ENCODE measurements around the gene SH3PXD2A. TPM values are rescaled to one million over a fixed set of nuclear protein-coding genes. Genes with fewer than 3 reads are reported as not detected.

The SH3PXD2A gene
- total and polyA plus RNA-seq, 12 donors, result 6.9 to 44.9 (median 34.4) TPM

DNA sequence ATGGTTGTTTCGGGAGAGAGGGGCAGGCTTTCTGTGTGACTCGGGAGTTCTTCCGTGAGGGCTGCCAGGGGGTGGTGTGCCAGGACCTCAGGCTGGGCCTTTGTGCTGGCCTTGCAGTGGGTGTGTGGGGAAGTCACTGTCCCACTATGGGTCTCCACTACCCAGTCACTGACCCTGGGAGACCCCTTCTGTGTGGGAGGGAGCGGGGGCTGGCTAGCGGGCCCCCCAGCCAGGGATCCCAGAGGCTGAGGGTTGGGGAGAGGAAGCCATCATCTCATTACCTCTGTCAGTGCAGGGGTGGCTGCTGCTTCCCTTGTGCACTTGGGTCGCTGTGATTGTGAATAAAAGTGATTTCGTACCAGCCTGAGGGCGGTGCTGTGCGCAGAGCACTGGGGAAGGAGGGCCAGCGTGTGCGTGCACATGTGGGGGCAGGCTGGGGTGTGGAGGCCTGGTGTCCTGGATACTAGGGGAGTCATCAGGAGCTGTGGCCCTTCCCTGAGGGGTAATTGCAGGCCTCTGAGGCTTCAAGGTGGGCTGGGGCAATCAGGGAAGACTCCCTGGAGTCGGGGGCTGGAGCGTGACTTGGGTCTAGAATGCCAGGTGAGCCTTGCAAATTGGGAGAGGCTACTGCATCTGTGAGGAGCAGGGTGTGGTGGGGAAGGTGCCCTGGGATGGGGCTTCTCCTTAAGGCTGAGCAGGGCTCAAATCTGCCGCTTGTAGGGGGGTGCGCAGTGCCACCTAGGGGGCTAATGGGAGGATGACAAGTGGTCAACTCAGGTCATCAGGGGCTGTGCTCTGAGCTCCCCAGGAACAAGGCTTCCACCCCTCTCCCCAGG lies 263.0 kb downstream of the SH3PXD2A start:
- peaks cover 0 to 14% (median 6%) of the 10 kb centered on the region in 9 donors for H3K4me1 ChIP-seq
- WGBS, 2 donors, result 81 to 83% methylated on average over 15 of the region's 15 CpGs
- DNase-seq (no peak), ATAC-seq (peak in 7 of 8 donors; percentile 11 to 49 (median 43))
- no peaks in the 10 kb centered on the region for H3K27me3 ChIP-seq
- H3K9me3 ChIP-seq, result peaks cover 0 to 10% (median 0%) of the 10 kb centered on the region in 11 donors
- H3K4me3 ChIP-seq, result no peak overlapping the region
- intact Hi-C loops (cut with DNase I), result loop anchor here in 4 of 10 donors (5.0 to 10.0 kb wide), 4 partner anchors 175 to 292 kb away; partner anchors contain the start of gene SH3PXD2A (in 1 of the 4)
- H3K36me3 ChIP-seq, result peaks cover 0 to 12% (median 0%) of the 10 kb centered on the region in 9 donors
- TF ChIP-seq, protein P1, sequence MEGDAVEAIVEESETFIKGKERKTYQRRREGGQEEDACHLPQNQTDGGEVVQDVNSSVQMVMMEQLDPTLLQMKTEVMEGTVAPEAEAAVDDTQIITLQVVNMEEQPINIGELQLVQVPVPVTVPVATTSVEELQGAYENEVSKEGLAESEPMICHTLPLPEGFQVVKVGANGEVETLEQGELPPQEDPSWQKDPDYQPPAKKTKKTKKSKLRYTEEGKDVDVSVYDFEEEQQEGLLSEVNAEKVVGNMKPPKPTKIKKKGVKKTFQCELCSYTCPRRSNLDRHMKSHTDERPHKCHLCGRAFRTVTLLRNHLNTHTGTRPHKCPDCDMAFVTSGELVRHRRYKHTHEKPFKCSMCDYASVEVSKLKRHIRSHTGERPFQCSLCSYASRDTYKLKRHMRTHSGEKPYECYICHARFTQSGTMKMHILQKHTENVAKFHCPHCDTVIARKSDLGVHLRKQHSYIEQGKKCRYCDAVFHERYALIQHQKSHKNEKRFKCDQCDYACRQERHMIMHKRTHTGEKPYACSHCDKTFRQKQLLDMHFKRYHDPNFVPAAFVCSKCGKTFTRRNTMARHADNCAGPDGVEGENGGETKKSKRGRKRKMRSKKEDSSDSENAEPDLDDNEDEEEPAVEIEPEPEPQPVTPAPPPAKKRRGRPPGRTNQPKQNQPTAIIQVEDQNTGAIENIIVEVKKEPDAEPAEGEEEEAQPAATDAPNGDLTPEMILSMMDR (IDR thresholded peaks at IDR 0.05), result peak; percentile 23 to 70 (median 57)
- H3K27ac ChIP-seq, result no peak overlapping the region

DNA sequence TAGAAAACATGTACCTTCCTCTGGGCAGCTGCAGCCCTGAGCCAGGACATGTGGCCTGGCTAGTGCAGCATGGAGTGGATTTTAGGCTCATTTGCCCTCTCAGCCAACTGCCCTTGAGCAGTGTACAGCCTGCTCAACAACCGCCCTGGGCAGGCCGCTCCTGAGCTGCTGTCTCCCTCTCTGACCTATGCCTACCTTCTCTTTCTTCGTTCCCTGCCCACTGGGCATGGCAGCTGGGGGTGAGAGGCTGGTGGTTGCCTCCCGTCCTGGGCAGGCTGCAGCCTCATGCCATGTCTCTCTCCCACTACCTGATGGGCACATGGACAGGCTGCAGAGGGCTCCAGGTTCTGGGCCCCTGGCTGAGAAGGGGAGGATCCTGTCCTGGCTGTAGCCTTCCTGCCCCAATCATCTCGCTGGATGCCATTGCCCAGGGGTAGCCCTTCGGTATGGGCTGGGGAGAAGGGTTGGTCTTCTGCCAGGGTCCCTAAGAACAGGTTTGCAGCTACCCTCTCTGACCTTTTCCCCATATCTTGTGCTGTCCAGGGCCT lies 264.6 kb downstream of the SH3PXD2A start:
- TF ChIP-seq, protein P1 (IDR thresholded peaks at IDR 0.05), result no peak
- WGBS, 2 donors, result 92 to 96% methylated on average over 6 of the region's 6 CpGs

DNA sequence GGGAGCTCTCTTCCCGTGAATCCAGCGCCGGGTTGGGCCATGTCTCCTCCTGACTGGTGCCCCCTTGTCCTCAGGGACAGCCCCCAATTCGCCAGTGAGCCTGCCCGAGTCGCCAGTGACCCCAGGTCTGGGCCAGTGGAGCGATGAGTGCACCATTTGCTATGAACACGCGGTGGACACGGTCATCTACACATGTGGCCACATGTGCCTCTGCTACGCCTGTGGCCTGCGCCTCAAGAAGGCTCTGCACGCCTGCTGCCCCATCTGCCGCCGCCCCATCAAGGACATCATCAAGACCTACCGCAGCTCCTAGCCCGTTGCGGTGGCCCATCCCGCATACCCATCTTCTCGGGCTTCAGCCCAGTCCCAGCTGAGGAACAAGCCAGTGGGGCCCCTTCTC lies 265.3 kb downstream of the SH3PXD2A start:
- TF ChIP-seq, protein P1 (IDR thresholded peaks at IDR 0.05), result no peak
- peaks cover 0 to 12% (median 0%) of the 10 kb centered on the region in 9 donors for H3K36me3 ChIP-seq
- no peak overlapping the region for H3K27ac ChIP-seq
- 95 to 97% methylated on average over 20 of the region's 20 CpGs for WGBS, 2 donors
- peaks cover 0 to 14% (median 0%) of the 10 kb centered on the region in 11 donors for H3K9me3 ChIP-seq
- ATAC-seq, result no peak
- intact Hi-C loops (cut with DNase I), result loop anchor here in 4 of 10 donors (5.0 to 10.0 kb wide), 4 partner anchors 173 to 295 kb away; partner anchors contain the start of gene SH3PXD2A (in 1 of the 4)
- no peaks in the 10 kb centered on the region for H3K4me1 ChIP-seq
- H3K4me3 ChIP-seq, result no peak overlapping the region
- DNase-seq, result no peak
- peaks cover 0 to 2% (median under 1%) of the 10 kb centered on the region in 7 donors for H3K27me3 ChIP-seq

More for the DNA sequence above, 264.6 kb downstream of the SH3PXD2A start:
- DNase-seq (no peak), ATAC-seq (peak in 2 of 8 donors; percentile 3 to 20)
- intact Hi-C loops (cut with DNase I), result loop anchor here in 4 of 10 donors (5.0 to 10.0 kb wide), 4 partner anchors 174 to 294 kb away; partner anchors contain the start of gene SH3PXD2A (in 1 of the 4)
- no peaks in the 10 kb centered on the region for H3K4me1 ChIP-seq
- H3K9me3 ChIP-seq, result peaks cover 0 to 14% (median 0%) of the 10 kb centered on the region in 11 donors
- no peak overlapping the region for H3K4me3 ChIP-seq
- peaks cover 0 to 12% (median 0%) of the 10 kb centered on the region in 9 donors for H3K36me3 ChIP-seq
- H3K27ac ChIP-seq, result no peak overlapping the region
- no peaks in the 10 kb centered on the region for H3K27me3 ChIP-seq

DNA sequence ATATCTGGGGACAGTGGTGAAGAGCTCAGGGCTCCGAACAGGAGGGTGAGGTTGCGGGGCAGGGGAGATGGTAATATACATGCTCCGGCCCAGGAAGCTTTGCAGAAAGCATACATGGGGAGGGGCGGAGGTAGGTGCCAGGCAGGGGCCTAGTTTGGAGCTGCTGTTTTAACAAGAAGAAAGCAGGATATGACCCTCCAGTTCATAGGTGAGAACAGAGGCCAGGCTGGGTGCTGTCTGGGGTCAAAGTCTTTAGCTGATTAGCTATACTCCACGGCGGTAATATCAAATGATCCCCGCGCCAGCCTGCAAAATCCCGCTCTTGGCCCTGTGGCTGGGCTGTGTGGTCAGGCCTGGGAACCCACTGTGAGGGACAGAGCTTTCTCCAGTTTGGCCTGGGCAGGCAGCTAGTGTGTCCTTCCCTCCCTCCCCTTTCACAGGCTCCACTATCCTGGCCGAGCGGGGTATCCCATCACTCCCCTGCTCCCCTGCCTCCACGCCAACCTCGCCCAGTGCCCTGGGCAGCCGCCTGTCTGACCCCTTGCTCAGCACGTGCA lies 266.2 kb downstream of the SH3PXD2A start:
- TF ChIP-seq, protein P1 (IDR thresholded peaks at IDR 0.05), result no peak
- peaks cover 0 to 5% (median 0%) of the 10 kb centered on the region in 9 donors for H3K4me1 ChIP-seq
- no peak overlapping the region for H3K4me3 ChIP-seq
- ATAC-seq (no peak), DNase-seq (no peak)
- H3K9me3 ChIP-seq, result peaks cover 0 to 14% (median 0%) of the 10 kb centered on the region in 11 donors
- H3K36me3 ChIP-seq, result peaks cover 0 to 12% (median 0%) of the 10 kb centered on the region in 9 donors
- peaks cover 0 to 10% (median 9%) of the 10 kb centered on the region in 7 donors for H3K27me3 ChIP-seq
- no peak overlapping the region for H3K27ac ChIP-seq
- intact Hi-C loops (cut with DNase I), result no loop called here
- 89 to 92% methylated on average over 15 of the region's 15 CpGs for WGBS, 2 donors

Data from heart right ventricle (tissue), 16 donors.